ENCODE results near the gene ZNF236. TPM values are rescaled to one million over a fixed set of nuclear protein-coding genes. Genes with fewer than 3 reads are reported as not detected.

Gene ZNF236
- total RNA-seq, 4 donors from 2014 or later = 15.6 to 28.0 (median 20.6) TPM

DNA sequence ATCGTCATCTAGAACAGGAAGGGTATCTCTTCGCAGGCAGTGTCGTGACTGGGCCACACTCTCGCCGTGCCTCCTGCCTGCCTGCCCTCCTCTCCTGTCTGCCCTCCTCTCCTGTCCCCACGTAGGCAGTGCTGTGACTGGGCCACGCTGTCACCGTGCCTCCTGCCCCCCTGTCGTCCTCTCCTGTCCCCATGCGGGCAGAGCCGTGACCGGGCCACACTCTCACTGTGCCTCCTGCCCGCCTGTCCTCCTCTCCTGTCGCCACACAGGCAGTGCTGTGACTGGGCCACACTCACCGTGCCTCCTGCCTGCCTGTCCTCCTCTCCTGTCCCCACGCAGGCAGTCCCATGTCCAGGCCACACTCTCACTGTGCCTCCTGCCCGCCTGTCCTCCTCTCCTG lies 51.4 kb downstream of the ZNF236 start:
- Histone ChIP-seq H3K9me3 (no peaks in the 10 kb centered on the region), H3K27me3 (no peaks in the 10 kb centered on the region), H3K4me1 (no peaks in the 10 kb centered on the region), H3K4me3 (replicated peaks in 1 of 3) (no peak overlapping the region), H3K27ac (no peak overlapping the region), H3K36me3 (peaks cover 0 to 18% of the 10 kb centered on the region in 2 donors)
- DNase-seq = no peak
- intact Hi-C loops (cut with DNase I) = no loop called here
- WGBS, 2 donors = 91 to 92% methylated on average over 17 of the region's 17 CpGs
- TF ChIP-seq POLR2A (IDR thresholded peaks at IDR 0.05) = no peak
- TF ChIP-seq, protein P1, sequence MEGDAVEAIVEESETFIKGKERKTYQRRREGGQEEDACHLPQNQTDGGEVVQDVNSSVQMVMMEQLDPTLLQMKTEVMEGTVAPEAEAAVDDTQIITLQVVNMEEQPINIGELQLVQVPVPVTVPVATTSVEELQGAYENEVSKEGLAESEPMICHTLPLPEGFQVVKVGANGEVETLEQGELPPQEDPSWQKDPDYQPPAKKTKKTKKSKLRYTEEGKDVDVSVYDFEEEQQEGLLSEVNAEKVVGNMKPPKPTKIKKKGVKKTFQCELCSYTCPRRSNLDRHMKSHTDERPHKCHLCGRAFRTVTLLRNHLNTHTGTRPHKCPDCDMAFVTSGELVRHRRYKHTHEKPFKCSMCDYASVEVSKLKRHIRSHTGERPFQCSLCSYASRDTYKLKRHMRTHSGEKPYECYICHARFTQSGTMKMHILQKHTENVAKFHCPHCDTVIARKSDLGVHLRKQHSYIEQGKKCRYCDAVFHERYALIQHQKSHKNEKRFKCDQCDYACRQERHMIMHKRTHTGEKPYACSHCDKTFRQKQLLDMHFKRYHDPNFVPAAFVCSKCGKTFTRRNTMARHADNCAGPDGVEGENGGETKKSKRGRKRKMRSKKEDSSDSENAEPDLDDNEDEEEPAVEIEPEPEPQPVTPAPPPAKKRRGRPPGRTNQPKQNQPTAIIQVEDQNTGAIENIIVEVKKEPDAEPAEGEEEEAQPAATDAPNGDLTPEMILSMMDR (IDR thresholded peaks at IDR 0.05) = no peak

DNA sequence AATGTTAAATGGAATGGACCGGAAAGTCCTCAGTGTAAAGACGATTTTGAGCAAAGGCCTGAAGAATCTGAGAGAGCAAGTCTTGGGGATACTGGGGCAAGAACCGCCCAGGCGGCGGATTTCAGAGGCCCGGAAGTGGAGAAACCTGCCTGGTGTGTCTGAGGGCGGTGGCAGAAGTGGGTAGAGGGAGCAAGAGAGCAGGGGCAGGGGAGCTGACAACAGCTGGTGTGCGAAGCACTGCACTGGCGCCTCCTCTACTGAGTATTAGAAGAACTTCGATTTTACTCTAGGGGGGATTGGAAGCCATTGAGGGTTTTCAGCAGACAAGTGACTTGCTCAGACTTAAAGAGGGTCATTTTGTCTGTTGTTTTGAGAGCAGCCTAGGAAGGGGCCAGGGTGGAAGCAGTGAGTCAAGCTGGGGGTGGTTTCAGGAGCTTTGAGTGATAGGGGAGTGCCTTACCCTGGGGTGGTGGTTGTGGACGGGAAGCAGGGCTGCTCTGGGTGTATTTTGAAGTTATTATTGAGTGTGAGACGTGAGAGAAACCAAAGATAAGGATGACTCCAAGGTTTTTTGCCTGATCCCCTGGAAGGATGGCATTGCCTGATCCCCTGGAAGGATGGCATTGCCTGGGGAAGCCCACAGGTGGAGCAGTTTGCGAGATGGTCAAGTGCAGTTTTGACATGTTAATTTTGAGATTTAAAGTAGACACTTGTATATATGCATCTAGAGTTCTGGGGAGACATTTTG lies 52.5 kb downstream of the ZNF236 start:
- no peaks in the 10 kb centered on the region for H3K9me3 ChIP-seq
- no peak overlapping the region for H3K4me3 ChIP-seq (replicated peaks in 1 of 3)
- no peaks in the 10 kb centered on the region for H3K4me1 ChIP-seq
- DNase-seq = no peak
- no peak overlapping the region for H3K27ac ChIP-seq
- no peaks in the 10 kb centered on the region for H3K27me3 ChIP-seq
- TF ChIP-seq, protein P1 (IDR thresholded peaks at IDR 0.05) = no peak
- TF ChIP-seq POLR2A (IDR thresholded peaks at IDR 0.05) = no peak
- intact Hi-C loops (cut with DNase I) = no loop called here
- WGBS, 2 donors = 85 to 91% methylated on average over 13 of the region's 13 CpGs
- H3K36me3 ChIP-seq = peaks cover 0 to 14% of the 10 kb centered on the region in 2 donors

DNA sequence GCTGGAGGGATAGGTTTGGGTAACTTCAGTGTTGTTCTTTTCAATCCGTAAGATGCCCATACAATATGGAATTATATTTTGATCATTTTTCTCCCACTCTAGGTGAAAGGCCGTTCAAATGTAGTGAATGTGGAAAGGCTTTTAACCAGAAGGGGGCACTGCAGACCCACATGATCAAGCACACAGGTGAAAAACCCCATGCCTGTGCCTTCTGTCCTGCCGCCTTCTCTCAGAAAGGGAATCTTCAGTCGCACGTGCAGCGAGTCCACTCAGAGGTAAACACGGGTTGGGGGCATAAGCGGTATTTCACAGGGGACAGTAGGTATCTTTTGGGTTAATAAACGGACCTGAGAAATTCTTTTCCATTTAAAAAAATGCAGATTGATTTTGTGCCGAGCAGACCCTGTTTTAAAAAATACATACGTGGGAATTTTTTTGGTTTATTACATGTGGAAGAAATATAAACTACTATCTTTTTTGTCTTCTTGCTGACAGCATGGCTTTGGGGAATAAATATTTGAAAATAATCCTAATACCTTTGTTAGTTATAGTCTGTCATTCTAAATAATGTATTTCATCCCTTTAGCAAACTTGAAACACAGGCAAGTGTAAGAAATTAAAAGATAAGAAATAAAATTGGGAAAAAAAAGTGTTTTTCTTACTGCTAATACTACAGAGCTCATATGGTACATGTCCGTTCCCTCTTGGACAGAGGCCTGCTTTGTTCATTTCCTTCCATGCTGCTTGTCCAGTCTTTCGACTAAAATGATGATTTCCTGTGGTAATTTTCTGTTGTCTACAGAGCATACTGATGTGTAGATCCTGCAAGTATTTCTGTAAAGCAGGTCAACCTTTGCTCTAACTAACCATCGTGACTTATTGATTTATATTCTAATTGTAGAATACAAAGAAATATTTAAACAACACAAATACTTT lies 53.3 kb downstream of the ZNF236 start:
- WGBS, 2 donors = 67 to 69% methylated on average over 14 of the region's 14 CpGs
- intact Hi-C loops (cut with DNase I) = no loop called here
- H3K27me3 ChIP-seq = no peaks in the 10 kb centered on the region
- no peaks in the 10 kb centered on the region for H3K4me1 ChIP-seq
- H3K27ac ChIP-seq = no peak overlapping the region
- DNase-seq = peak; percentile 40 to 53
- H3K36me3 ChIP-seq = peaks cover 5 to 9% of the 10 kb centered on the region in 2 donors
- no peaks in the 10 kb centered on the region for H3K9me3 ChIP-seq
- no peak overlapping the region for H3K4me3 ChIP-seq (replicated peaks in 1 of 3)
- TF ChIP-seq, protein P1 (IDR thresholded peaks at IDR 0.05) = peak in 5 of 6 experiments; percentile 44 to 68 (median 57)
- no peak for TF ChIP-seq POLR2A (IDR thresholded peaks at IDR 0.05)

DNA sequence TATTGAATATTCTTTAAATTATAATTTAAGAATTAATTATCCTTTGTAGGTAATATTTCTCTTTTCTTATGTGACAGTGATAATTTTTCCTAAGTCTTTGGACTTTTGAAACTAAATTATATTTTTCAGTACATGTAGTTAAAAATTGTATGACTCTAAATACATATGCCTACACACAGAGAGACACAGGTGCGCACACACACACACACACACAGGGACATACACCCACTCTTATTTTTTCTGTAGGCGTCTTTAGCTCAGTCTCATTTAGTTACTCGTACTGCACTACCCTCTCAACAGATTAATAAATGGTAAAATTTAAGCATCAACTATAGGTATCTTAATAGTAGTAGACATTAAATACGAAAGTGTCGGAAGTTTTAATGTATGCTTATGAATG lies 56.1 kb downstream of the ZNF236 start:
- DNase-seq = no peak
- 83 to 93% methylated on average over 5 of the region's 5 CpGs for WGBS, 2 donors
- Histone ChIP-seq H3K27me3 (no peaks in the 10 kb centered on the region), H3K27ac (no peak overlapping the region), H3K9me3 (no peaks in the 10 kb centered on the region), H3K36me3 (peaks cover 5 to 21% of the 10 kb centered on the region in 2 donors), H3K4me1 (no peaks in the 10 kb centered on the region), H3K4me3 (replicated peaks in 1 of 3) (no peak overlapping the region)
- intact Hi-C loops (cut with DNase I) = no loop called here
- no peak for TF ChIP-seq POLR2A (IDR thresholded peaks at IDR 0.05)
- TF ChIP-seq, protein P1 (IDR thresholded peaks at IDR 0.05) = no peak
